Stimulated activated CD8-positive, alpha-beta memory T cell treated with anti-CD3 and anti-CD28 coated beads, Interleukin-4, amount 100 ng/mL, for 4 hours (primary cell): Measurements from ENCODE around the gene TBC1D25.

ENCODE experiments used
- DNase-seq, 2 donors: peaks; one replicate each; pipeline ENCODE4 v3.0.0-alpha.2; 2020; ENCODE audit warnings: low read depth in 2 of 2, low spot score in 1 of 2

Gene TBC1D25

DNA sequence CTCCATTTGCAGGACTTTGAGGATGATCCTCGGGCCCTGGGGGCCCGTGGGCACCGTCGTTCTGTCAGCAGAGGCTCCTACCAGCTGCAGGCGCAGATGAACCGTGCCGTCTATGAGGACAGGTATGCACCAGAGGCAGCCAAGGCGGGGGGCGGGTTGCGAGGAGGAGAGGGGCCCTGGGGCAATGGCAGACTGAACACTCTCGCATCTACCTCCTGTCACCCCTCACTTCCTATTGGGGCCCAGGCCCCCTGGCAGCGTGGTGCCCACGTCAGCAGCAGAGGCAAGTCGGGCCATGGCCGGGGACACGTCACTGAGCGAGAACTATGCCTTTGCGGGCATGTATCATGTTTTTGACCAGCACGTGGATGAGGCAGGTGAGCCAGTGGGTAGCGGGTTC is 59.8 kb downstream of the TBC1D25 start:
- no peak for DNase-seq

DNA sequence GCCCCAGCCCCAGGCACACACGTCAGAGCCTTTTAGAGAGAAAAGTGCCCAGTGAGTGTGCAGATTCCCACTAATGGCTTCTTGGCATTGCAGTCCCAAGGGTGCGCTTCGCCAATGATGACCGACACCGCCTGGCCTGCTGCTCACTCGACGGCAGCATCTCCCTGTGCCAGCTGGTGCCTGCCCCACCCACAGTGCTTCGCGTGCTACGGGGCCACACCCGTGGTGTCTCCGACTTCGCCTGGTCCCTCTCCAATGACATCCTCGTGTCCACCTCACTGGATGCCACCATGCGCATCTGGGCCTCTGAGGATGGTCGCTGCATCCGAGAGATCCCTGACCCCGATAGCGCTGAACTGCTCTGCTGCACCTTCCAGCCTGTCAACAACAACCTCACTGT is 60.7 kb downstream of the TBC1D25 start:
- DNase-seq: no peak

DNA sequence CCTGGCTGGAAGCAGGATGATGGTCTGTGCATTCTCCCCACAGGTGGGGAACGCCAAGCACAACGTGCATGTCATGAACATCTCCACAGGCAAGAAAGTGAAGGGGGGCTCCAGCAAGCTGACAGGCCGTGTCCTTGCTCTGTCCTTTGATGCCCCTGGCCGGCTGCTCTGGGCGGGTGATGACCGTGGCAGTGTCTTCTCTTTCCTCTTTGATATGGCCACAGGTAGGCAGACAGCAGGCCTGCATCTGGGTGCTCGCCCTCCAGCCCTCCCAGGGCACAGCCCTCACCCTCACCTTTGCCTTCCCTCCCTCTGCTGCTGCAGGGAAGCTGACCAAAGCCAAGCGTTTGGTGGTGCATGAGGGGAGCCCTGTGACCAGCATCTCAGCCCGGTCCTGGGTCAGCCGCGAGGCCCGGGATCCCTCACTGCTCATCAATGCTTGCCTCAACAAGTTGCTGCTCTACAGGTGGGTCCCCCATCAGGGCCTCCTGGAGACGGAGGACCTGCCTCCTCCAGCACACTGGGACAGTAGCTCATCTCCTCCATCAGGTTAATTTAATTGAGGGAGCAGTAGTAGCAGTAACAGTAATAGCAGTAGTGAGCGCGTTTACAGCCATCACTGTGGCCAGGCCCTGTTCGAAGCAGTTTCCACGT is 62.4 kb downstream of the TBC1D25 start:
- no peak for DNase-seq

DNA sequence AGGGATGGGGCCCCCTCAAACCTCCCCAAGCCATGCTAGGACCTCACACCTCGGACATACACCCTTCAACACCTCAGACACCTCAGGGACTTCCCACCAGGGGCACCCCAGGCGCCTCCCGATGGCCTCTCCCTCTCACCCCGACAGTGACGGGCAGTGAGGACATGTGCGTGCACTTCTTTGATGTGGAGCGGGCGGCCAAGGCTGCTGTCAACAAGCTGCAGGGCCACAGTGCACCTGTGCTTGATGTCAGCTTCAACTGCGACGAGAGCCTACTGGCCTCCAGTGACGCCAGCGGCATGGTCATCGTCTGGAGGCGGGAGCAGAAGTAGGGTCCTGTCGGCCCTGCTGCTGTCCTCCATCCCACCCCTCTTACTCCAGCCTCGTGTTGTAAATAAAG is 65.2 kb downstream of the TBC1D25 start:
- no peak for DNase-seq

DNA sequence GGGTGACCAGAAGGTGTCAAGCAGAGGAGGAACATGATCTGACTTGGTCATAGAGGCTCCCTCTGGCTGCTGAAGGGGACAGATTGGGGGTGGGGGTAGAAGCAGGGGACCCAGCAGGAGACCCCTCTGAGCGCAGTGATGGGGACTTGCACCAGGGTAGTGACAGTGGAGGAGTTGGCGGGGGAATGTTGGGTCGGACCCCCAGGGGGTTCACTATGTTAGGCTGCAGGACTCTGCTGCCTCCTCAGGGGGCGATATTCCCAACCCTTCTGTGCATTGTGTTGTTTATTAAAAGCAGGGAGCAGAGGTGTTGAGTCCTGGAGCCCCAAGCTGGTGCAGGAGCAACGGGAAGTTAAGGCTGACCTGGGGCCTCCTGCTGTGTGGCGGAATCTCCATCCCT is 66.6 kb downstream of the TBC1D25 start:
- no peak for DNase-seq

DNA sequence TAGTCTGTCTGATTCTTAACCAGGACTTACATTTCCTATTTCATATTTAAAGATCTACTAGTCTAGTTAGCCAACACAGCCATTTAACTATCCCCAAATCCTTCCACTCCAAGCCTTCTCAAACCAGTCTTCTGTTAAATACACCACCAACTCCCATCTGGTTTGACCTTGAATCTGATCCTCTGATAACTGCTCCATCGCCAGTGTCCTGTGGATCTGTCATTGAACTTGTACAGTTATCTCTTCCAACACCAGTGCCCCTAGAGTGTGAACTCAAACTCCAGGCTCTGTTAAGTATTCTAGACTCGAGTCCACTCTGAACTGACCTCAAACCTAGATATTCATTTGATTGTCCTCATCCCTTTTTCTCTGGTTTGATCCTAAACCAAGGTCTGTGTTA is 72.2 kb downstream of the TBC1D25 start:
- no peak for DNase-seq
